ENCODE results near the gene USP51.
"Not testable (repeated sequence)": the region's sequence is repeated elsewhere in the genome, so short reads cannot be mapped to it uniquely, and the experiment has no call there.

DNA sequence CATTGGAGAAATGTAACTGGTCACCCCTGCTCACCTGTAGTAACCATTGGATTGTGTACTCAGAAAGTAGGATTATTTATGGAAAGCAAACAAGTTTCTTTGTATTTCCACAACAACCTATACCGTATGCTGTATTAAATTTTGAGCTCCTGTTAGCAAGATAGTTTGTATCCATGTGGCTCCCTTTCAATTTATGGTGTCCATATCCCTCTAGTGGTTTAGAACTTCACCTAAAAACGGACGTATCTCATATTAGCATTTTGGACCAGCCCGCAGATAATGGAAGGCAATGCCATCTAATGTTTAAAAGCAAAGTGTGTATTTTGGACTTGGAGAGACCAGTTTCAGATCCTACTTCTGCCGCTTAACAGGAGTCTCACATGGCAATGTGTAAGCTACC, 17.4 kb upstream of the USP51 start:
- TF ChIP-seq, protein P1, sequence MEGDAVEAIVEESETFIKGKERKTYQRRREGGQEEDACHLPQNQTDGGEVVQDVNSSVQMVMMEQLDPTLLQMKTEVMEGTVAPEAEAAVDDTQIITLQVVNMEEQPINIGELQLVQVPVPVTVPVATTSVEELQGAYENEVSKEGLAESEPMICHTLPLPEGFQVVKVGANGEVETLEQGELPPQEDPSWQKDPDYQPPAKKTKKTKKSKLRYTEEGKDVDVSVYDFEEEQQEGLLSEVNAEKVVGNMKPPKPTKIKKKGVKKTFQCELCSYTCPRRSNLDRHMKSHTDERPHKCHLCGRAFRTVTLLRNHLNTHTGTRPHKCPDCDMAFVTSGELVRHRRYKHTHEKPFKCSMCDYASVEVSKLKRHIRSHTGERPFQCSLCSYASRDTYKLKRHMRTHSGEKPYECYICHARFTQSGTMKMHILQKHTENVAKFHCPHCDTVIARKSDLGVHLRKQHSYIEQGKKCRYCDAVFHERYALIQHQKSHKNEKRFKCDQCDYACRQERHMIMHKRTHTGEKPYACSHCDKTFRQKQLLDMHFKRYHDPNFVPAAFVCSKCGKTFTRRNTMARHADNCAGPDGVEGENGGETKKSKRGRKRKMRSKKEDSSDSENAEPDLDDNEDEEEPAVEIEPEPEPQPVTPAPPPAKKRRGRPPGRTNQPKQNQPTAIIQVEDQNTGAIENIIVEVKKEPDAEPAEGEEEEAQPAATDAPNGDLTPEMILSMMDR (conservative IDR thresholded peaks at IDR 0.05): not testable (repeated sequence)
- not testable (repeated sequence) for TF ChIP-seq EZH2 (IDR thresholded peaks at IDR 0.05; ENCODE audit: low read depth)
